GM12801 (cell line): Measurements from ENCODE around the gene TMEM229A.

Experiments
- TF ChIP-seq, protein P1 (sequence below): IDR thresholded peaks from one replicate; pipeline ENCODE4 v1.5.1; 2011; ENCODE audit warnings: control low read depth; ENCODE audit not compliant: insufficient read length; ENCODE audit errors: extremely low read depth

Gene TMEM229A

DNA sequence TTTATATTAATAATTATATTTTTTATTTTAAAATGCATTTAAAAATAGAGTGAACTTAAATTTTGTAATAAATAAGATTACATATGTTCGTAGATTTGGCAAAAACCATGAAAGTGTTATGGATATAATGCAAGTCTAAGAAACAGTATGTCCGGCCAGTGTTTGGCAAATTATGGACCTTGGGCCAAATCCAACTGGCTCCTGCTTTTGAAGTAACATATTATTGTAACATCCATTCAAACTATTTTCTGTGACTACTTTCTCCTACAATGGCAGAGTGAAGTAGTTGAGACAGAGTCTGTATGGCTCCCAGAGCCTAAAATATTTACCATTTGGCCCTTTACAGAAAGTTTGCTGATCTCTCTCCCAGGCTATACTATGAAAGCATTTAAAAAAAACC is 38.9 kb downstream of the TMEM229A start:
- TF ChIP-seq, protein P1, sequence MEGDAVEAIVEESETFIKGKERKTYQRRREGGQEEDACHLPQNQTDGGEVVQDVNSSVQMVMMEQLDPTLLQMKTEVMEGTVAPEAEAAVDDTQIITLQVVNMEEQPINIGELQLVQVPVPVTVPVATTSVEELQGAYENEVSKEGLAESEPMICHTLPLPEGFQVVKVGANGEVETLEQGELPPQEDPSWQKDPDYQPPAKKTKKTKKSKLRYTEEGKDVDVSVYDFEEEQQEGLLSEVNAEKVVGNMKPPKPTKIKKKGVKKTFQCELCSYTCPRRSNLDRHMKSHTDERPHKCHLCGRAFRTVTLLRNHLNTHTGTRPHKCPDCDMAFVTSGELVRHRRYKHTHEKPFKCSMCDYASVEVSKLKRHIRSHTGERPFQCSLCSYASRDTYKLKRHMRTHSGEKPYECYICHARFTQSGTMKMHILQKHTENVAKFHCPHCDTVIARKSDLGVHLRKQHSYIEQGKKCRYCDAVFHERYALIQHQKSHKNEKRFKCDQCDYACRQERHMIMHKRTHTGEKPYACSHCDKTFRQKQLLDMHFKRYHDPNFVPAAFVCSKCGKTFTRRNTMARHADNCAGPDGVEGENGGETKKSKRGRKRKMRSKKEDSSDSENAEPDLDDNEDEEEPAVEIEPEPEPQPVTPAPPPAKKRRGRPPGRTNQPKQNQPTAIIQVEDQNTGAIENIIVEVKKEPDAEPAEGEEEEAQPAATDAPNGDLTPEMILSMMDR: no peak

DNA sequence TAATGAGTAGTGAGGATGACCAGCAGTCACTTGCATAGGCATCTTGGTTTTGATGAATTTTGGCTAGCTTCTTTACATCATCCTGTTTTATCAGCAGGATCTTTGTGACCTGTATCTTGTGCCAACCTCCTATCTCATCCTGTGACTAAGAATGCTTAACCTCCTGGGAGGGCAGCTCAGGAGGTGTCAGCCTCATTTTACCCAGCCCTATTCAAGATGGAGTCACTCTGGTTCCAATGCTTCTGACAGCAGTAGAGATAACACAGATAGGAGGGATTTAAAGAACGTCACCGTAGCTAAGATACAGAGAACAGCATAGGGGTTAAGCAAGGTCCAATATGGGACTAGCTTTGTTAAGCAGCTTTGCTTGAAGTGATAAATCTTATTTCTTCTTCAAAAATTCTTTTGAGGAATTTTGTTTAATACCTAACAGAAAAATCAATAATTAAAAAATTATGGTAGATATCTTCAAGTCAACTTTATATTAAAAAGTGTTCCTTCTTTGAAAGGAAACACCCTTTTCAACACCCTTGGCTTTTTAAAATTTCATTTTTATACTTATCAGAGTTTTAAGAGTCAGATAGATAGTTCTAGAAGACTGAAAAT is 39.9 kb downstream of the TMEM229A start:
- TF ChIP-seq, protein P1: no peak

DNA sequence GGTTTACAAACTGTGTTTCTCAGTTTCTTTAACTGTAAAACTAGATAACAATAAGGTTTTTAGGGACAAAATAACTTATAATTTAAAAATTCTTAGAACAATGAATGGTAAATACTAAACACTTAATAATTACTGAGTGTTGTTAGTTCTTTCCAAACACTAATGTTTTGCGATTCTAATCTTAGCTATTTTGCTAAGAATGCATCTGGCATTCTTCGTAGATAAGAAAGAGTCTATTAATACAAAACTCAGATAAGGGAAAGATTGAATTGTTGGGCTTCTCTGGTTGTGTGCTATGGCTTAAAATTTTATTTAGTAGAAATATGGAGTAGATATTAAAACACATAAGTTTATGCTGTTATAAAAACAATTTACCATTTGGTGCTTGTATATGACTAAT is 45.4 kb downstream of the TMEM229A start:
- TF ChIP-seq, protein P1: no peak
